ENCODE data around the gene GPR137. TPM values are rescaled to one million over a fixed set of nuclear protein-coding genes. Genes with fewer than 3 reads are reported as not detected.

The GPR137 gene
- total and polyA plus RNA-seq, 2 experiments from 2014 or later: 16.3 to 32.5 TPM

DNA sequence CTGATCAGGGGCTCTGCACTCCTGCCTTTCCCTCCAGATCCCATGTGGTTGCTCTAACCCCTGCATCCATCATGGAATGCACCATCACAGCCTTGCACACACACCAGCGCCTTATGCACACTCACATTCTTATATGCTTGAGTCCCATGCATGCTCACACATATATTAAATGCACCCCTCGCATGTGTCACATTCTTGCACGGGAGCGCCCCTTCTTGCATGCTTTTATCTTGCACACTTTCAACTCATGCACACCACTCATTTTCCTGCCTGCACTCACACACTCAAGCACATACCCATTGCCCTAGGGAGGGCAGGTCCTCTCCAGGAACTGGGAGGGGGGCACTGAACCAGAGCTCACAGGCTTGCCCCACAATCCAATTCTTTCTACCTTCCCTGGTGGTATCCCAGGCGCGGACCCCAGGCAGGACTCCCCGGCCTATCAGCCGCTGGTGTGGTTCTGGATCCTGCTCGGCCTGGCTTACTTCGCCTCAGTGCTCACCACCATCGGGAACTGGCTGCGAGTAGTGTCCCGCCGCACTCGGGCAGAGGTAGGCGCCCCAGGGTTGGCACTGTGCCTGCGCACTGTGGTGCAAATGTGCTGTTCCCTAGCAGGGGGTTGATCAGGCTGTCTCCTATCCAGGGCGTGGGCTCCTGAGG, 12.2 kb downstream of the GPR137 start:
- Histone ChIP-seq H3K27ac (ENCODE audit: low read depth) (no peak overlapping the region), H3K79me2 (replicated peaks; ENCODE audit: insufficient read depth) (no peaks in the 10 kb centered on the region), H3F3A (replicated peaks; ENCODE audit: low read depth) (peaks cover 20% of the 10 kb centered on the region), H3K36me3 (ENCODE audit: insufficient read depth) (no peaks in the 10 kb centered on the region), H3K4me1 (ENCODE audit: insufficient read depth) (peaks cover 7% of the 10 kb centered on the region; the same call in 1 of the 2 replicates), H3K9me2 (ENCODE audit: insufficient read depth) (no peaks in the 10 kb centered on the region), H3K4me2 (peak overlapping the region; percentile 74), H4K20me1 (replicated peaks; ENCODE audit: insufficient read depth) (peaks cover 19% of the 10 kb centered on the region), H3K27me3 (ENCODE audit: insufficient read depth) (peaks cover 99% of the 10 kb centered on the region), H3K4me3 (peak overlapping the region; percentile 50; the same call in 1 of the 2 replicates), H2AFZ (no peak overlapping the region)
- DNase-seq (ENCODE audit: low spot score) (peak; percentile 39), ATAC-seq (no peak)
- Mint-ChIP-seq H3K4me3 (peak overlapping the region; percentile 50), H3K4me1 (peaks cover 13% of the 10 kb centered on the region), H3K36me3 (ENCODE audit: low read depth) (no peaks in the 10 kb centered on the region; the same call in 2 of the 3 replicates), H3K27me3 (ENCODE audit: insufficient read depth, low read depth, poor library complexity) (peaks cover 94% of the 10 kb centered on the region), H3K27ac (no peak overlapping the region), H3K9me3 (no peaks in the 10 kb centered on the region; the same call in 1 of the 3 replicates)
- no peak for TF ChIP-seq POLR2AphosphoS5 (IDR thresholded peaks at IDR 0.05; ENCODE audit: low read depth)
- peak; percentile 68 for TF ChIP-seq EZH2 (IDR thresholded peaks at IDR 0.05; ENCODE audit: low read depth, unreplicated experiment)

DNA sequence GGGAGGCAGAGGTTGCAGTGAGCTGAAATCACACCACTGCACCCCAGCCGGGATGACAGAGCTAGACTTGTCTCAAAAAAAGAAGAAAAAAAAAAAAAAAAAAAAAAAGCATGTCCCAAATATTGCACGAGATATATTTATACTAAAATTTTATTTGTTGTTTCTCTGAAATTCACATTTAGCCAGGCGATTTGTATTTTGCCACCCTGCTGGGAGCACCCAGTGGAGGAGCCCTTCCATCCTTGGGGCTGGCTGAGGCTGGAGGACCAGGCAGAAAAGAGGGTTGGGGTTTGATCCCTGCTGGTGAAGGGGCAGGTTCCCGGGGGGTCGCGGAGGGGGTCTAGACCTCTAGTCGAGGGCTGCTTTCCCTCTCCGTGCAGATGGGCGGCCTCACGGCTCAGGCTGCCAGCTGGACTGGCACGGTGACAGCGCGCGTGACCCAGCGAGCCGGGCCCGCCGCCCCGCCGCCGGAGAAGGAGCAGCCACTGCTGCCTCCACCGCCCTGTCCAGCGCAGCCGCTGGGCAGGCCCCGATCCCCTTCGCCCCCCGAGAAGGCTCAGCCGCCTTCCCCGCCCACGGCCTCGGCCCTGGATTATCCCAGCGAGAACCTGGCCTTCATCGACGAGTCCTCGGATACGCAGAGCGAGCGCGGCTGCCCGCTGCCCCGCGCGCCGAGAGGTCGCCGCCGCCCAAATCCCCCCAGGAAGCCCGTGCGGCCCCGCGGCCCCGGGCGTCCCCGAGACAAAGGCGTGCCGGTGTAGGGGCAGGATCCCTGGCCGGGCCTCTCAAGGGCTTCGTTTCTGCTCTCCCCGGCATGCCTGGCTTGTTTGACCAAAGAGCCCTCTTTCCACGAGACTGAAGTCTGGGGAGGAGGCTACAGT, 13.6 kb downstream of the GPR137 start:
- peak overlapping the region; percentile 56 for H3K4me3 ChIP-seq
- peak; percentile 40 for DNase-seq (ENCODE audit: low spot score)
- no peaks in the 10 kb centered on the region for H3K79me2 ChIP-seq (replicated peaks; ENCODE audit: insufficient read depth)
- Mint-ChIP-seq H3K27ac (no peak overlapping the region), H3K9me3 (no peaks in the 10 kb centered on the region; the same call in 2 of the 3 replicates), H3K4me3 (peak overlapping the region; percentile 64), H3K27me3 (ENCODE audit: insufficient read depth, low read depth, poor library complexity) (peaks cover 83% of the 10 kb centered on the region), H3K36me3 (ENCODE audit: low read depth) (no peaks in the 10 kb centered on the region), H3K4me1 (peaks cover 16% of the 10 kb centered on the region)
- H3K27ac ChIP-seq (ENCODE audit: low read depth): no peak overlapping the region
- H3K4me2 ChIP-seq: peak overlapping the region; percentile 81
- peaks cover 20% of the 10 kb centered on the region for H3F3A ChIP-seq (replicated peaks; ENCODE audit: low read depth)
- peaks cover 92% of the 10 kb centered on the region for H3K27me3 ChIP-seq (ENCODE audit: insufficient read depth)
- no peaks in the 10 kb centered on the region for H3K9me2 ChIP-seq (ENCODE audit: insufficient read depth)
- H4K20me1 ChIP-seq (replicated peaks; ENCODE audit: insufficient read depth): peaks cover 16% of the 10 kb centered on the region; the same call in 1 of the 2 replicates
- peak; percentile 2; the same call in 2 of the 3 replicates for ATAC-seq
- peaks cover 12% of the 10 kb centered on the region; the same call in 1 of the 2 replicates for H3K4me1 ChIP-seq (ENCODE audit: insufficient read depth)
- TF ChIP-seq STAT1 (IDR thresholded peaks at IDR 0.05; ENCODE audit: unreplicated experiment) (no peak), POLR2AphosphoS5 (IDR thresholded peaks at IDR 0.05; ENCODE audit: low read depth) (no peak), EZH2phosphoT487 (IDR thresholded peaks at IDR 0.05; ENCODE audit: unreplicated experiment) (peak; percentile 89), JUNB (IDR thresholded peaks at IDR 0.05; ENCODE audit: unreplicated experiment) (no peak), CREB1 (CRISPR knock-in tag; IDR thresholded peaks at IDR 0.05; ENCODE audit: low read depth) (no peak), EZH2 (IDR thresholded peaks at IDR 0.05; ENCODE audit: low read depth, unreplicated experiment) (peak; percentile 67), NANOG (IDR thresholded peaks at IDR 0.05; ENCODE audit: borderline replicate concordance) (no peak), ZNF114 (CRISPR knock-in tag; IDR thresholded peaks at IDR 0.05) (no peak)
- TF ChIP-seq, protein P1, sequence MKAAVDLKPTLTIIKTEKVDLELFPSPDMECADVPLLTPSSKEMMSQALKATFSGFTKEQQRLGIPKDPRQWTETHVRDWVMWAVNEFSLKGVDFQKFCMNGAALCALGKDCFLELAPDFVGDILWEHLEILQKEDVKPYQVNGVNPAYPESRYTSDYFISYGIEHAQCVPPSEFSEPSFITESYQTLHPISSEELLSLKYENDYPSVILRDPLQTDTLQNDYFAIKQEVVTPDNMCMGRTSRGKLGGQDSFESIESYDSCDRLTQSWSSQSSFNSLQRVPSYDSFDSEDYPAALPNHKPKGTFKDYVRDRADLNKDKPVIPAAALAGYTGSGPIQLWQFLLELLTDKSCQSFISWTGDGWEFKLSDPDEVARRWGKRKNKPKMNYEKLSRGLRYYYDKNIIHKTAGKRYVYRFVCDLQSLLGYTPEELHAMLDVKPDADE (IDR thresholded peaks at IDR 0.05): no peak
- TF ChIP-seq, protein P2, sequence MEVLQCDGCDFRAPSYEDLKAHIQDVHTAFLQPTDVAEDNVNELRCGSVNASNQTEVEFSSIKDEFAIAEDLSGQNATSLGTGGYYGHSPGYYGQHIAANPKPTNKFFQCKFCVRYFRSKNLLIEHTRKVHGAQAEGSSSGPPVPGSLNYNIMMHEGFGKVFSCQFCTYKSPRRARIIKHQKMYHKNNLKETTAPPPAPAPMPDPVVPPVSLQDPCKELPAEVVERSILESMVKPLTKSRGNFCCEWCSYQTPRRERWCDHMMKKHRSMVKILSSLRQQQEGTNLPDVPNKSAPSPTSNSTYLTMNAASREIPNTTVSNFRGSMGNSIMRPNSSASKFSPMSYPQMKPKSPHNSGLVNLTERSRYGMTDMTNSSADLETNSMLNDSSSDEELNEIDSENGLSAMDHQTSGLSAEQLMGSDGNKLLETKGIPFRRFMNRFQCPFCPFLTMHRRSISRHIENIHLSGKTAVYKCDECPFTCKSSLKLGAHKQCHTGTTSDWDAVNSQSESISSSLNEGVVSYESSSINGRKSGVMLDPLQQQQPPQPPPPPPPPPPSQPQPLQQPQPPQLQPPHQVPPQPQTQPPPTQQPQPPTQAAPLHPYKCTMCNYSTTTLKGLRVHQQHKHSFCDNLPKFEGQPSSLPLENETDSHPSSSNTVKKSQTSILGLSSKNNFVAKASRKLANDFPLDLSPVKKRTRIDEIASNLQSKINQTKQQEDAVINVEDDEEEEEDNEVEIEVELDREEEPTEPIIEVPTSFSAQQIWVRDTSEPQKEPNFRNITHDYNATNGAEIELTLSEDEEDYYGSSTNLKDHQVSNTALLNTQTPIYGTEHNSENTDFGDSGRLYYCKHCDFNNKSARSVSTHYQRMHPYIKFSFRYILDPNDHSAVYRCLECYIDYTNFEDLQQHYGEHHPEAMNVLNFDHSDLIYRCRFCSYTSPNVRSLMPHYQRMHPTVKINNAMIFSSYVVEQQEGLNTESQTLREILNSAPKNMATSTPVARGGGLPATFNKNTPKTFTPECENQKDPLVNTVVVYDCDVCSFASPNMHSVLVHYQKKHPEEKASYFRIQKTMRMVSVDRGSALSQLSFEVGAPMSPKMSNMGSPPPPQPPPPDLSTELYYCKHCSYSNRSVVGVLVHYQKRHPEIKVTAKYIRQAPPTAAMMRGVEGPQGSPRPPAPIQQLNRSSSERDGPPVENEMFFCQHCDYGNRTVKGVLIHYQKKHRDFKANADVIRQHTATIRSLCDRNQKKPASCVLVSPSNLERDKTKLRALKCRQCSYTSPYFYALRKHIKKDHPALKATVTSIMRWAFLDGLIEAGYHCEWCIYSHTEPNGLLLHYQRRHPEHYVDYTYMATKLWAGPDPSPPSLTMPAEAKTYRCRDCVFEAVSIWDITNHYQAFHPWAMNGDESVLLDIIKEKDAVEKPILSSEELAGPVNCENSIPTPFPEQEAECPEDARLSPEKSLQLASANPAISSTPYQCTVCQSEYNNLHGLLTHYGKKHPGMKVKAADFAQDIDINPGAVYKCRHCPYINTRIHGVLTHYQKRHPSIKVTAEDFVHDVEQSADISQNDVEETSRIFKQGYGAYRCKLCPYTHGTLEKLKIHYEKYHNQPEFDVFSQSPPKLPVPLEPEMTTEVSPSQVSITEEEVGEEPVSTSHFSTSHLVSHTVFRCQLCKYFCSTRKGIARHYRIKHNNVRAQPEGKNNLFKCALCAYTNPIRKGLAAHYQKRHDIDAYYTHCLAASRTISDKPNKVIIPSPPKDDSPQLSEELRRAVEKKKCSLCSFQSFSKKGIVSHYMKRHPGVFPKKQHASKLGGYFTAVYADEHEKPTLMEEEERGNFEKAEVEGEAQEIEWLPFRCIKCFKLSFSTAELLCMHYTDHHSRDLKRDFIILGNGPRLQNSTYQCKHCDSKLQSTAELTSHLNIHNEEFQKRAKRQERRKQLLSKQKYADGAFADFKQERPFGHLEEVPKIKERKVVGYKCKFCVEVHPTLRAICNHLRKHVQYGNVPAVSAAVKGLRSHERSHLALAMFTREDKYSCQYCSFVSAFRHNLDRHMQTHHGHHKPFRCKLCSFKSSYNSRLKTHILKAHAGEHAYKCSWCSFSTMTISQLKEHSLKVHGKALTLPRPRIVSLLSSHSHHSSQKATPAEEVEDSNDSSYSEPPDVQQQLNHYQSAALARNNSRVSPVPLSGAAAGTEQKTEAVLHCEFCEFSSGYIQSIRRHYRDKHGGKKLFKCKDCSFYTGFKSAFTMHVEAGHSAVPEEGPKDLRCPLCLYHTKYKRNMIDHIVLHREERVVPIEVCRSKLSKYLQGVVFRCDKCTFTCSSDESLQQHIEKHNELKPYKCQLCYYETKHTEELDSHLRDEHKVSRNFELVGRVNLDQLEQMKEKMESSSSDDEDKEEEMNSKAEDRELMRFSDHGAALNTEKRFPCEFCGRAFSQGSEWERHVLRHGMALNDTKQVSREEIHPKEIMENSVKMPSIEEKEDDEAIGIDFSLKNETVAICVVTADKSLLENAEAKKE (CRISPR knock-in tag; IDR thresholded peaks at IDR 0.05): no peak
- no peaks in the 10 kb centered on the region for H3K36me3 ChIP-seq (ENCODE audit: insufficient read depth)
- H2AFZ ChIP-seq: no peak overlapping the region; the same call in 1 of the 2 replicates

All from GM23338 (cell line).